ENCODE results near the gene ENPP5. TPM values are rescaled to one million over a fixed set of nuclear protein-coding genes. Genes with fewer than 3 reads are reported as not detected.

ENPP5 gene
- total and polyA plus RNA-seq, 2 of the 4 experiments (the other 2 are of a cell fraction) = under 0.01 TPM; not detected in 1

GRCh38 chr6:46175446-46175845 lies 4.7 kb upstream of the ENPP5 start:
- Histone ChIP-seq H3K56ac (ENCODE audit: extremely low read depth, insufficient read depth, low read length) (no peak overlapping the region), H2BK20ac (ENCODE audit: low read depth, low read length) (no peak overlapping the region), H2AK5ac (ENCODE audit: low read depth, low read length) (no peak overlapping the region), H3K4me1 (ENCODE audit: control insufficient read depth, insufficient read depth, low read length) (no peaks in the 10 kb centered on the region), H4K91ac (ENCODE audit: insufficient read depth, low read depth, low read length) (no peak overlapping the region), H2AFZ (replicated peaks; ENCODE audit: low read length, poor library complexity) (no peak overlapping the region), H3K27ac (ENCODE audit: insufficient read depth, low read length) (no peak overlapping the region), H2BK120ac (ENCODE audit: low read depth, low read length) (no peak overlapping the region), H4K8ac (ENCODE audit: low read depth in 2 of 2, low read length in 2 of 2) (no peak overlapping the region), H3K9ac (ENCODE audit: low read depth, low read length) (no peak overlapping the region), H3K18ac (ENCODE audit: low read depth, low read length) (no peak overlapping the region), H4K5ac (ENCODE audit: low read depth, low read length) (no peak overlapping the region), H3K9me3 (ENCODE audit: control insufficient read depth, insufficient read depth, low read length) (no peaks in the 10 kb centered on the region), H2BK15ac (ENCODE audit: low read depth, low read length) (no peak overlapping the region), H3K4me3 (ENCODE audit: insufficient read depth, low read depth, low read length) (no peak overlapping the region), H3K23ac (ENCODE audit: low read depth, low read length) (no peak overlapping the region), H4K20me1 (ENCODE audit: insufficient read depth, low read length) (no peaks in the 10 kb centered on the region), H3K79me1 (ENCODE audit: low read depth in 1 of 2, low read length in 2 of 2) (no peaks in the 10 kb centered on the region), H3K4me2 (ENCODE audit: low read depth, low read length) (no peak overlapping the region), H3K9me1 (ENCODE audit: insufficient read depth, low read length) (no peaks in the 10 kb centered on the region), H3K4ac (ENCODE audit: low read depth, low read length) (no peak overlapping the region), H2AK9ac (replicated peaks; ENCODE audit: low read depth, low read length, poor library complexity) (no peak overlapping the region), H3K36me3 (ENCODE audit: control insufficient read depth, insufficient read depth, low read length) (no peaks in the 10 kb centered on the region), H2BK5ac (ENCODE audit: low read depth, low read length, poor library complexity, severe bottlenecking) (no peak overlapping the region), H3K27me3 (ENCODE audit: control insufficient read depth, insufficient read depth, low read length) (peaks cover 3% of the 10 kb centered on the region), H3K14ac (replicated peaks; ENCODE audit: low read depth, low read length) (no peak overlapping the region)
- in situ Hi-C loops (cut with MboI; ENCODE audit: low sequenced_read_pairs) (no loop called here), dilution Hi-C loops (cut with HindIII; ENCODE audit: low sequenced_read_pairs, unreplicated experiment) (no loop called here), intact Hi-C loops (cut with micrococcal nuclease) (no loop called here)
- ATAC-seq (ENCODE audit: low read depth) (no peak), DNase-seq (no peak)
- no peak for TF ChIP-seq RFX5 (IDR thresholded peaks at IDR 0.05; ENCODE audit: low read depth, low read length)
- no peak for TF ChIP-seq SMC3 (IDR thresholded peaks at IDR 0.05; ENCODE audit: low read depth, low read length)
- TF ChIP-seq FOS (IDR thresholded peaks at IDR 0.05; ENCODE audit: low read depth, low read length) = no peak
- TF ChIP-seq BHLHE40 (IDR thresholded peaks at IDR 0.05; ENCODE audit: low read depth, low read length) = no peak
- POLR2A ChIA-PET (ENCODE audit: unreplicated experiment) = no interaction called here
- WGBS, 2 experiments (ENCODE audit: extremely low coverage in 2 of 2, insufficient read length in 1 of 2) = no CpG with 5 or more reads among the region's 4 CpGs
- CTCF ChIA-PET = no interaction called here
- BruUV-seq (replicated peaks) = no TSS peak
